Subcutaneous adipose tissue (tissue), 4 donors: Measurements from ENCODE around the gene PPM1J. TPM values are rescaled to one million over a fixed set of nuclear protein-coding genes. Genes with fewer than 3 reads are reported as not detected.

ENCODE experiments used
- total RNA-seq, 4 donors: library from RNA; depleted of rRNA; stranded (reverse); fragments of >200 nt; gene quantifications; one replicate each; pipeline ENCODE4 v1.1.0, GENCODE V29; 2016
- TF ChIP-seq, protein P1 (sequence below): fragments of 450-650 bp; IDR thresholded peaks from one replicate; pipeline ENCODE4 v1.5.1; 2016; ENCODE audit warnings: low read depth, mild to moderate bottlenecking, control low read depth, antibody characterized with exemption, moderate library complexity

PPM1J gene
- total RNA-seq, 4 donors from 2014 or later = 0.51 TPM; not detected in 3

- TF ChIP-seq, protein P1, sequence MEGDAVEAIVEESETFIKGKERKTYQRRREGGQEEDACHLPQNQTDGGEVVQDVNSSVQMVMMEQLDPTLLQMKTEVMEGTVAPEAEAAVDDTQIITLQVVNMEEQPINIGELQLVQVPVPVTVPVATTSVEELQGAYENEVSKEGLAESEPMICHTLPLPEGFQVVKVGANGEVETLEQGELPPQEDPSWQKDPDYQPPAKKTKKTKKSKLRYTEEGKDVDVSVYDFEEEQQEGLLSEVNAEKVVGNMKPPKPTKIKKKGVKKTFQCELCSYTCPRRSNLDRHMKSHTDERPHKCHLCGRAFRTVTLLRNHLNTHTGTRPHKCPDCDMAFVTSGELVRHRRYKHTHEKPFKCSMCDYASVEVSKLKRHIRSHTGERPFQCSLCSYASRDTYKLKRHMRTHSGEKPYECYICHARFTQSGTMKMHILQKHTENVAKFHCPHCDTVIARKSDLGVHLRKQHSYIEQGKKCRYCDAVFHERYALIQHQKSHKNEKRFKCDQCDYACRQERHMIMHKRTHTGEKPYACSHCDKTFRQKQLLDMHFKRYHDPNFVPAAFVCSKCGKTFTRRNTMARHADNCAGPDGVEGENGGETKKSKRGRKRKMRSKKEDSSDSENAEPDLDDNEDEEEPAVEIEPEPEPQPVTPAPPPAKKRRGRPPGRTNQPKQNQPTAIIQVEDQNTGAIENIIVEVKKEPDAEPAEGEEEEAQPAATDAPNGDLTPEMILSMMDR = no peak
Observed at GRCh38 chr1:112704934-112705627, 10.1 kb downstream of the PPM1J start.

DNA sequence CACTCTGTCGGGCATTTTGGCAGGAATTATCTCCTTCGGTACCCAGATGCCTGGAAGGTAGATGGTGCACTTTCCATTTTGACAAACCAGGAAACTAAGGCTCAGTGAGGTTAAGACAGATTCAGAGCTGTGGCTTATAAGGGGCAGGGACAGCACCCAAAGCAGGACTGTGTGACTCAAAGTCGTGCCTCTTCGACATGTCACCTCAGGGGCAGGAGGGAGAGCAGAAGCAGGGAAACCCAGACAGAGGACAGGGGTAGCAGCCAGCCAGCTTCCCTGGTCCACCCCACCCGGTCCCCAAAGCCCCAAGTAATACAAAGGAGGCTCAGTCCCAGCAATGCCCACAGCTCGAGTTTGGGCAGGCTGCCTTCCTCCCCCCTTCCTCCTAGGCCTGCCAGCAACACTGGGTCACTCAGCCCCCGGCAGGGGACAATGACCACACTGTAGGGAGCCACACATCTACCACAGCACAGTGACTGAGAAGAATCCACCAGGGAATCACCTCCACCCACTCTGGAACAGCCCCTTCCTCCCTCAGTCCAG lies 10.7 kb downstream of the PPM1J start:
- TF ChIP-seq, protein P1 = no peak

GRCh38 chr1:112703706-112704105 lies 11.4 kb downstream of the PPM1J start:
- TF ChIP-seq, protein P1 = no peak

GRCh38 chr1:112702420-112703261 lies 12.5 kb downstream of the PPM1J start:
- TF ChIP-seq, protein P1 = no peak

- TF ChIP-seq, protein P1 = no peak
Observed at GRCh38 chr1:112702067-112702395, 13.1 kb downstream of the PPM1J start.

DNA sequence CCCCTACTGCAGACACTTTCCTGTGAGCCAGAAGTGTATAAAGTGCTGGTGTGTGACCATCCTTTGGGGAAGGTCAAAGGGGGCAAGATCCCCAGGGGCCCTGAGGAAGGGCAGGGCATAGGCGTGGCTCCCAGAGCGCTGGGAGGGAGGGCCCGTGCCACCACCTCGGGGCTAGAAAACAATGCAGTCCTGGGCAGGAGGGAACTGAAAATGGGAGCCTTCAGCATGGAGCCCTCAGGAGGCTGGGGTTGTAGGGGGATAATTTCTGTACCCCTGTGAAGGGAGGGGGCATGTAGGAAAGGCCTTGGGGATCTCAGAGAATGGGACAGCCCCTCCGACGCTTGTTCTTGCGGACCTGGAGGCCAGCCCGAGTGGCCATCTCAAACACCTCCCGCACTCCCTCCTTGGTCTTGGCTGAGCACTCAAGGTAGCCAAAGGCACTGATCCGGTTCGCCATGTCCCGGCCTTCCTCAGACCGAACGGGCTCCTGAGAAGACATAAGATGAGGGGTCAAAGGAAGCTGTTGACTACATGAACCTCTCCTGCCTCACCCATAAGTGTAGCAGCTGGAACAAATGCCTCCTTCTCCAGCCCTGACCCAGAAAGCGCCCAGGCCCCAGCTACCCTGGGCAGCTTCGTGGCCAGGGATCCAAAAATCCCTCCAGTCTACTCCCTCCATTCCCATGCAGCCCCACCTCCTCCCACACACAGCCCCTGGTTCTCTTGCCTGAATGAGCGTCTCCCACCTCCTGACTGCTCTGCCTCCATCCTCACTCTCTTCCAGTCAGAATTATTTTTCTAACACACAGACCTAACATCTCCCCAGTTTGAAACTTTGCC lies 13.7 kb downstream of the PPM1J start:
- TF ChIP-seq, protein P1 = no peak
